HG02571 (cell line): ENCODE results near the gene SMIM35.
"Not testable (repeated sequence)": the region's sequence is repeated elsewhere in the genome, so short reads cannot be mapped to it uniquely, and the experiment has no call there.

ENCODE experiments used
- ATAC-seq: cut with Tn5 transposase; IDR thresholded peaks from one replicate; pipeline ENCODE4 v1.9.1; 2021; ENCODE audit warnings: mild to moderate bottlenecking, moderate library complexity; ENCODE audit not compliant: unreplicated experiment

Gene SMIM35

GRCh38 chr11:117992136-117992535 lies 94.6 kb downstream of the SMIM35 start:
- no peak for ATAC-seq

DNA sequence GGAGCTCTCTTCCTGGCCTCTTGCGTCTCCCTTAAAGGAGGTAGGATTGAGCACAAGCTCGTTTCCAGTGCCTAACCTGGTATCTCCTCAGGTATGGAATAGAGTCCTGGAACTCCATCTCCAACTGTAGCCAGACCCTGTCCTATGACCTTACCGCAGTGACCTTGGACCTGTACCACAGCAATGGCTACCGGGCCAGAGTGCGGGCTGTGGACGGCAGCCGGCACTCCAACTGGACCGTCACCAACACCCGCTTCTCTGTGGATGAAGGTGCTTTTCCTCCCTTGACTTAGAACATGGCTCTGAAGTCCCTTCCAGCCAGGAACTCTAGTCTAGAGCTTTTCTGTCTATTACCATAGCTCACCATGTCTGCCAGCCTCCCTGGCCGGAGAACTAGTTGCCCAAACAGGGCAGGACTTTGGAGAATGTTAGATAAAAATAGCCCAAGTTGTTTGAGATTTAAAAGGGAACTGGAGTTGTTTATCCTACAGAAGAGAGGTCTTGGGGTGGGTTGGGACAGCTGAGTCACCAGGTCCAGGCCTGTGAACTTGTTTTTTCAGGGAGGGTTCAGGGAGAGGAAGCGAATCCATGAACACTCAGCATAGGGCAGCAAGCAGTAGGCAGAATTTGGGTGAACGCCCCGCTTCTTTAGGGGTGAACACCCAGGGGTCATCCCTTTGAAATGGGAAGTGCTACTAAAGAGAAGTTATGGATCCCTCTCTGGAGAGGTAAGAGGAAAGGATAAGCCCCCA lies 97.2 kb downstream of the SMIM35 start:
- no peak for ATAC-seq

GRCh38 chr11:117986981-117987574 lies 99.7 kb downstream of the SMIM35 start:
- ATAC-seq: no peak

GRCh38 chr11:117985953-117986887 lies 100.5 kb downstream of the SMIM35 start, which contains the start of gene IL10RA:
TSS of gene IL10RA (plus strand) at chr11:117986394. CDS start at chr11:117986468, 74 bp downstream.
- ATAC-seq: peak; percentile 83

DNA sequence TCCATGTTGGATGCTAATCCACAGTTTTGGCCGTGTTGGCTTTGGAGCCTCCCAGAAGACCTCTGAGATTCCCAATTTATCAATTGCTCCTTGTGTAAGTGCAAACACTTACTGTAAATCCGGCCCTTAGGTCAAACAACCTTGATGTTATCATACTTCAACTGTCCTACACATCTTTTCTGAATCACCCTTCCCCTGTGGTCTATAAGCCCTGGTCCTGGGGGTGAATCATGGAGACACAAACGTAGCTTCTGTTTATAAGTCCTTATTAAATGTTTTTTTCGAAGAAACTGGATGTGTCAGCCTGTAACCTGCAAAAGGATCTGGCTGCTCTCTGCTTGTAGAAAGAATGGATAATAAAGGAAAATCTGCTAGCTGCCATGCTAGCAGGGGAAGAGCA lies 102.3 kb downstream of the SMIM35 start:
- ATAC-seq: no peak

- no peak for ATAC-seq
These were observed 103.6 kb downstream of the SMIM35 start for GRCh38 chr11:117983163-117983475.

GRCh38 chr11:117980720-117981119 lies 106.0 kb downstream of the SMIM35 start:
- no peak for ATAC-seq

DNA sequence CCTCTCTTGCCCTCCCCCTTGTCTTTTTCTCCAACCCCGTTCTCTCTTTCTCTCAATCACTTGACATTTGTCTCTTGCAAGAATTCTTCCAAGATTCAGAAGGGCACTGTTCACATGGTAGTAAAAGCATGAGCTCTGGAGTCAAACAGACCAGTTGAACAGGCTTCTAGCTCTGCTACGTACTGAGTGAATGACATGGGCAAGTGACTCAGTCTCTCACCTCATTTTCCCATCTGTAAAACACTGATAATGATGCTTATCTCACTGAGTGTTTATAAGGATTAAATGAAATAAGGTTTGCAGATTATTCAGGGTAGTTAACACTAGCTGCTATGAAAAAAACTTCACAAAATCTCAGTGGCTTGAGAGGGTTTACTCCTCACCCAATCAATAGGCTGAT lies 106.5 kb downstream of the SMIM35 start:
- ATAC-seq: no peak

DNA sequence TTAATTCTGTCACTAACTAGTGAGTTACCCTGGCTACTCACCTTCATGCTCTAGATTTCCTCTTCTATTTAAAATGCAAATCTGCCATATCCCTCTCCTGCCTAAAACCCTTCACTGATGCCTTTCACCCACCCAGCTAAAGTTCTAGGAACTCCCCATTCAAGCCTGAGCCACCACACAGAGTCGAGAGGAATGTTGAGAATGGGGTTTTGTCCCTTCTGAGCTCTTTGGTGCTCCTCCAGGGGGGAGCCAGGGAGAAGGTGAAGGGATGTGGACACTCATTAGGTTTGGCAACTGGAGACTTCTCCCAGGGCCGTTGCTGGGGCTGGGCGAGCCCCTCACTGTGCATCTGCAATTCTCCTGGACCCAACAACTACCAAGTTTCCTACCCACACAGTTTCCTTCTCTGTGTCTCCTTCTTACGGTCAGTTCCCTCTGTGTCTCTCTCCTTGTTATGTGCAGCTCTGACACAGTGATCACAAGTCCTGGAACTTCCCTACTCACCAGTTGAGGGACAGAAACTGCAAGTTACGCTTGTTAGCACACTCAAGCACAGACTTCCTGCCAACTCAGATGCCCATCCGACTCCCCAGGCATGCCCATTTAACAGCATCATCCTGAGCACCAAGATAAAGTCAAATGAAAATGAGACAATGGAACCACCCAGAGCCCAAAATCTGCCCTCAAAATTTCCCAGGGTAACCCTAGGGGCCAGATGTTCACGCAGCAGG lies 107.1 kb downstream of the SMIM35 start:
- ATAC-seq: no peak

- no peak for ATAC-seq
These were observed 107.8 kb downstream of the SMIM35 start for GRCh38 chr11:117978991-117979390.

DNA sequence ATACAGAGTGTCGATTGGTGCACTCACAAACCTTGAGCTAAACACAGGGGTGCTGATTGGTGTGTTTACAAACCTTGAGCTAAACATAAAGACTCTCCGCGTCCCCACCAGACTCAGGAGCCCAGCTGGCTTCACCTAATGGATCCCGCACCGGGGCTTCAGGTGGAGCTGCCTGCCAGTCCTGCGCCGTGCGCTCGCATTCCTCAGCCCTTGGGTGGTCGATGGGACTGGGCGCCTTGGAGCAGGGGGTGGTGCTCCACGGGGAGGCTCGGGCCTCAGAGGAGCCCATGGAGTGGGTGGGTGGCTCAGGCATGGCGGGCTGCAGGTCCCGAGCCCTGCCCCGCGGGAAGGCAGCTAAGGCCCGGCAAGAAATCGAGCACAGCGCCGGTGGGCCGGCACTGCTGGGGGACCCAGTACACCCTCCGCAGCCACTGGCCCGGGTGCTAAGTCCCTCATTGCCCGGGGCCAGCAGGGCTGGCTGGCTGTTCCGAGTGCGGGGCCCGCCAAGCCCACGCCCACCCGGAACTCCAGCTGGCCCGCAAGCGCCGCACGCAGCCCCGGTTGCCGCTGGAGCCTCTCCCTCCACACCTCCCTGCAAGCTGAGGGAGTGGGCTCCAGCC lies 108.4 kb downstream of the SMIM35 start:
- not testable (repeated sequence) for ATAC-seq

DNA sequence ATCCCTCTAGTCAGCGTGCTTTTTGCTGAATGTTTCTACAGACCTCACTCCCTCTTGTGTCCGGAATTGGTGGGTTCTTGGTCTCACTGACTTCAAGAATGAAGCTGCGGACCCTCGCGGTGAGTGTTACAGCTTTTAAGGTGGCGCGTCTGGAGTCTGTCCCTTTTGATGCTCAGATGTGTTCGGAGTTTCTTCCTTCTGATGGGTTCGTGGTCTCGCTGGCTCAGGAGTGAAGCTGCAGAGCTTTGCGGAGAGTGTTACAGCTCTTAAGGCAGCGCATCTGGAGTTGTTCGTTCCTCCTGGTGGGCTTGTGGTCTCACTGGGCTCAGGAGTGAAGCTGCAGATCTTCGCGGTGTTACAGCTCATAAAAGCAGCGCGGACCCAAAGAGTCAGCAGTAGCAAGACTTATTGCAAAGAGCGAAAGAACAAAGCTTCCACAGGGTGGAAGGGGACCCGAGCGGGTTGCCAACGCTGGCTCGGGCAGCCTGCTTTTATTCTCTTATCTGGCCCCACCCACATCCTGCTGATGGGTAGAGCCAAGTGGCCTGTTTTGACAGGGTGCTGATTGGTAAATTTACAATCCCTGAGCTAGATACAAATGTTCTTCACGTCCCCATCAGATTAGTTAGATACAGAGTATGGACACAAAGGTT lies 109.0 kb downstream of the SMIM35 start:
- ATAC-seq: not testable (repeated sequence)

DNA sequence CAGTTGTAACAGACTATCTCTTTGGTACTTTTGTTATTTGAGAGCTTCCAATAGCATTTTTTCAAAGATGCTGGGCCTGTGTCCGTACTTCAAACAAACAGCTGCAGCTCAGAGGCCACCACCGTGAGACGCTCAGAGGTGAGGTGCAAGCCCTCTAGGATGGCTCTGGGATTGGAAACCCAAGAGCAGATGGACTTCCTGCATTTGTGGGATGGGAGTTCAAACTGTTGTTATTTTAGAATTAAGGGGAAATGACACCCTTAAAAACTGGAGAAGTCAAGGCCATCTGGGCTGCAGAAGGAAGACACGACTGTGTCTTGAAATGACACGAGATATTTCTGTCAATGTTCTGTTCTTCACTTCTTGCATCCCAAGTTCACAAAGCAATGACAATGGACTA lies 109.7 kb downstream of the SMIM35 start:
- no peak for ATAC-seq

- ATAC-seq: no peak
These were observed 110.3 kb downstream of the SMIM35 start for GRCh38 chr11:117976445-117976844.

- ATAC-seq: no peak
These were observed 113.3 kb downstream of the SMIM35 start for GRCh38 chr11:117973503-117973860.

DNA sequence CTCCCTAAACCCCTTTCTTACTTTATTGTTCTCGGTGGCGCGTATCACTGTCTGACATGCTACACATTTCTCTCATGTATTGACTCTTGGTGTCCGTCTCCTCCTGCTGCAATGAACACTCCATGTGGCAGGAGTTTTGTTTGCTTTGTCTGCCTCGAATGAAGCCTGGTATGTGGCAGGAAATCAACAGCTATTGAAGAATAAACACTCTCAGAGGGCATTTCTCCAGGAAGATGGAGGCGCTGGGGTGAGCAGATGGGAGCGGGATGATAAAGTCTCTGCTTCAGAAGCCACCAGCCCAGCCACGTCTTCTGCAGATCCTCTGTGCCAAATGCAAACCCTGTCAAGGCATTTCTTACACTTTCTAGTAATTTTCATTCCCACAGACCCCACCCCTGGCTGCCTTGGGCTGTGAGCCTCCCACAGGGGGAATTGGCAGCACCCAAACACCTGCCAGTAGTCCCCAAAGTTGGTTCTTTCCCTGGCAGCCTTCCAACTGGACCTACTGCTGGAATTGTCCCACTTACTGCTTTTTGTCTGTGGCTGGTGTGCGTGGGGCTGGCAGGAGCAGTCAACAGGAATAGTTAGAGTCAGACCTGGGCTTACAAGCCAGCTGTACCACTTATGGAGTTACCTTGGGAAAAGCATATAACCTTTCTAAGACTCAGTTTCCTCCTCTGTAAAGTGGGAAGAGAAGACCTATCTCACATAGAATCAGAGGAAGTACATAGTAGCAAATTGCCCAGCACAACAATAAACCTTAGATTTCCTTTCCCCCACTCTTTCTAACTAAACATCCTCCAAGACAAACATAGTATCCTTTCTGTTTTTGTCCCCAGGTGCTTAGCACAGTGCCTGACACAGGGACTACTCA lies 113.9 kb downstream of the SMIM35 start:
- no peak for ATAC-seq

GRCh38 chr11:117972044-117972443 lies 114.7 kb downstream of the SMIM35 start:
- ATAC-seq: no peak

DNA sequence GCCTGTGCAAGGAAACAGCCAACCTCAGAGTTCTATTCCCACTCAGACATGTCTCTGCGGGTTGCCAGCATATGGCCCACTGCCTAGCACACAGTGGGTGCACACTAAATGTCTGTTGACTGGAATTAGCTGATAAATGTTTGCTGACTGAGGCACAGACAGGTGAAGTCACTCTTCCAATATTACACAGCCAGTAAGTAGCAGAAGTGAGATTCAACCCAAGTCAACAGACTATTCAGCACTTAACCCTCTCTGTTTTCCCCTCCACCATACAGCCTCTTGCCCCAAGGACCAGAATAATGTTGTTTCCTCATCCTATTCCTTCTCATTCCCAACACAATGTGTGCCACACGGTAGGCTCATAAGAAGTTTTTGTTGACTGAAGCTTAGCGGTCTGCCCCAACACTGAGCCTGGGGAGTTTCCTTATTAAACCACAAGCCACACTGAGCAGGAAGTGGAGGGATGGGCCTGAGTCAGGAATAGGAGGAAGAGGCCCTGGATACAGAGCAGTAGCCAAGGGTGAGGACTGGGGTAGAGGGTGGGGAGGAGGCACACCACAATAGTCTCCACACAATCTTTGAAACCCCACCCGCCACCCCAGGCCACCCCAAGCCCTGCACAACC lies 116.3 kb downstream of the SMIM35 start:
- no peak for ATAC-seq
